ENCODE results near the gene CARNS1. TPM values are rescaled to one million over a fixed set of nuclear protein-coding genes. Genes with fewer than 3 reads are reported as not detected.

The CARNS1 gene
- under 0.01 and 0.19 TPM in 2 replicates for total RNA-seq

DNA sequence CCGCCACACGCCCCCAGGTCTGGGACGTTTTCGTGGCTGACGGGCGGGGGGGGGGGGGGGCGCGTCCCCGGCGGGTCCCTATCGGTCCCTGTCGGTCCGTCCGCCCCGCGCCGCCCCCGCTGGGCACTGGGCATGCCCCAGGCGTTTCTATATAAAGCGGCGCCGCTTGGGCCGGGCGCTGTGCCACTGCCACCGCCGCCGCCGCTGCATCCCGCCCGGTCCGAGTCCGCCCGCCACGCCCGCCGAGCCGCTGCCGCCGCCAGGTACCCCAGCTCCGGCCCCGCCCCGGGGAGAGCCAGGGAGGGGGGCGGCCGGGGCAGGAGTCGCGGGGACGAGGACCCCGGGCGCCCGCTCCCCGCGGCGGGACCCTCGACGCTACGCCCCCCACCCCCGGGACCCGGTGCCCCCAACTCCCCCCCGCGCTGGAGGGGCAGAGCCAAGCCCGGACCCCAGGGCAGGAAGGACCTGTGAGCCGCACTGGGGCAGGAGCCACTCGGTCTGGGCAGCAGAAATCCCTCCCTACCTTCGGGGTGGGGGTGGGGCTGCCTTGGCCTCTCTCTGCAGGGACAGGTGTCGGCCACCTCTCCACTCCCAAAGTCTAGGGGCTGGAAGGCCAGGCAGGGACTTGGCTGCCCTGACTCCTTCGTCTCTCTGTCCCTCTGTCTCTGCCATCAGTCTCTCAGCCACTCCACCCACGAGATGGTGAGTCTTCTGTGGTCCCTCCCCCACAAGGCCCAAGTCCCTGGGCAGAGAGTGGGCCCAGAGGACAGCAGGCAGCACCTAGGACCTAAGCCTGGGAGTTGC, at the start of gene CARNS1:
Gene CARNS1, plus strand, starts transcription at position 178 of the 804 bp plus-strand sequence. Its CDS starts 522 bp downstream, at position 700.

DNA sequence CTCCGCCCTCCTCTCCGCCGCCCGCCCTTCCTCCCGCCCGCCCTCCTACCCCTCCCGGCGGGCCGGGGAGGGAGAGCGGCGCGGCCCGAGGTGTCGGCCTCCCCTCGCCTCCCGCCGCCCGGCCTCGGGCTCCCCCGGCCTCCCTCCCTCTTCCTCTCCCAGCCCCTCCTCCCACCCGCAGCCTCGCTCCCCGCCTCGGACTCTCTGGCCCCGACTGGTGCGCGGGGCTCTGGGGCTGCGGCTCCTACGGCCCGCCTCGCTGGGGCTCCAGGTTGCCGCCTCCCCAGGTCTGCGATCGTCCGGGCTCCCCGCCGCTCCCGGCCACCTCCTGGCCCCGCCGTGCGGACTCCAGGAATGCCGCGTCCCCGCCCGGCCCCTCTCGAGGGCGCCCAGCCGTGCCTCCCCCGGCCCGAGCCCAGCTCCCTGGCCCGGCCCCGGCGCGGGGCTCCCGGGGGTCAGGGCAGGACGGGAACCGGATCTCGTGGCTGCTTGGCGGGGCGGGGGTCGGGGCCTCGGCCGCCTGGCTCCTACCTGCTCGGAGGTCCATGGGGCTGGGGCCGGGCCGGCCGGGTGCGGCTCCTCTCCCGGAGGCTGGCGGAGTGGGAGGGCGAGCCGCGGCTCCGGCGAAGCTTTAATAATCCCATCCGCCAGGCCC, 42.4 kb upstream of the CARNS1 start, which contains the start of gene CLCF1:
Gene CLCF1, minus strand, starts transcription at position 606 of the 655 bp plus-strand sequence. Its CDS starts 59 bp downstream, at position 547.

DNA sequence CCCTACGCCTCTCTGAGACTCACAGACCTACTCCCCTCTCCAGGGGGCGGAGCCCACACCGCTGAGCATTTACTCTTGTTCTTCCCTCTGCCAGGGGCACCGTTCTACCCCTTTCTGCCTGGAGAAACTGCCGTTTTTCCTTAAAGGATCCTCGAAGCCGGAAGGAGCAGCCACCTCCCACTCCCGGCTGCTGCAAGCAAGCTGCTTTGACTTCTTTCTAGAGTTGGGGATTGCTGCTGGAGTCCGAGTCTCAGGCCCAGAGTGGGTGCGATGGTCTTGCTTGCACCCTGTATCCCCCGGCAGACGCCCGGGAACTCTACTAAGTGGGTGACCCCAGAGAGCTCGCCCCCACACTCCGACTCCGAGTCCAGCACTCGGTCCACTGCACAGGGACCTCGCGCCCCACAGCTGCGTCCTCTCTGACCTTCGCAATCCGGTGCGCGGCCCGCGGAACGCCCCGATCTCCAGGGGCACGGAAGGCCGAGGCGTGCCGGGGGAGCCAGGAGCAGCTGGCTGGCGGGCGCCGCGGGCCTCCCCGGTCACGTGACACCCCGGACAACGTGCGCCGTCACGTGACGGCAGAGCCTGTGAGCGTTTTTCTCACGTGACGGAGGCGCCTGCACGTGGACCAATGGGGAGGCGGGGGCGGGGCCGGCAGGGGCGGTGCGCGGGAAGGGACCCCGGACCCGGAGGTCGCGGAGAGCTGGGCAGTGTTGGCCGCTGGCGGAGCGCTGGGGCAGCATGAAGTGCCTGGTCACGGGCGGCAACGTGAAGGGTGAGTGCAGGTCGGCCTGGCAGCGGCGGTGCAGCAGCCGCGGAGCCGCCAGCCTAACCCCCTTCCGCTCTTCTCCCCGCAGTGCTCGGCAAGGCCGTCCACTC, 23.9 kb upstream of the CARNS1 start, which contains the start of gene RAD9A:
Gene RAD9A, plus strand, starts transcription at position 683 of the 879 bp plus-strand sequence. Its CDS starts 59 bp downstream, at position 742.

GRCh38 chr11:67401495-67402191, 13.8 kb upstream of the CARNS1 start, which contains the start of gene PPP1CA:
Gene PPP1CA (minus strand): TSS chr11:67401858. CDS start chr11:67401782, 76 bp downstream.

DNA sequence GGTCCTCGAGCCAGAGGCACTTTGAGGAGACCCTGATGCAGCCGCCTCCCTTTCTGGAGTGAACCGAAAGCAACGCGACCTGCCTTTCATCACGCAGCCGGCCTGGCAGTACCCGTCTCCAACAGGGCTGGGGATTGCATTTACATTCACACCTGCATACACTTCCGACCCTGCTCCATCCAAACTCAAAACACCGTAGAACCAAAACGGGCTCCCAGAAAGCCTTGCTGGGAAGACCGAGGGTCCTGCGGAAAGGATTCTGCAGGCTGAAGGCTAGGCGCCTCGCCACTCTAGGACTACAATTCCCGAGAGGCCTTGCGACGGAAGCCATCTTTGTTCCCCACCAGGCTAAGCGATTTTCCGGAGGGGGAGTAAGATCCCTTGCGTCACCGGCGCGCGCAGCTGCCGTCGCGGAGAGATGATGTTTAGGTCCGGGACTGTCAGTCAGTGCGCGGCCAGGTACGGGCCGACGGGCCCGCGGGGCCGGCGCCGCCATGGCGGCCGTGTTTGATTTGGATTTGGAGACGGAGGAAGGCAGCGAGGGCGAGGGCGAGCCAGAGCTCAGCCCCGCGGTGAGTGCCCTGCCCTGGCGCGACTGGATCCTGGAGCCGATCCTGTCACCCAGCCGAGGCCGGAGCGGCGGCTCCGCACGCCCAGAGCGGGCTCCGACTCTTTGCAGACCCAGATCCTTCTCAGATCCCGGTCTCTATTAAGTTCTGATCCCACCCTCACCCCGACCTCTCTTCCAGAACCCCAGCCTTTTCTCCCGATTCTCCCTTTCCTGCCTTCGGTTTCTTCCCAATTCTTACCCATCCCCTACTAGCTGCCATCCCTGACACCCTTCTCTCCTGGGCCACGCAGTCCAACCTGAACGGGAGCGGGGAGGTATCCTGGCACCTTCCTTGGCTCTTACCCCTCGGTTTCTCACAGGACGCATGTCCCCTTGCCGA, 12.8 kb downstream of the CARNS1 start, which contains the start of gene RPS6KB2:
Gene RPS6KB2, plus strand, starts transcription at position 443 of the 950 bp plus-strand sequence. Its CDS starts 52 bp downstream, at position 495.

GRCh38 chr11:67437082-67437808, 21.8 kb downstream of the CARNS1 start, which contains the start of gene PTPRCAP:
Gene PTPRCAP (minus strand): TSS chr11:67437682. CDS start chr11:67437619, 63 bp downstream.

DNA sequence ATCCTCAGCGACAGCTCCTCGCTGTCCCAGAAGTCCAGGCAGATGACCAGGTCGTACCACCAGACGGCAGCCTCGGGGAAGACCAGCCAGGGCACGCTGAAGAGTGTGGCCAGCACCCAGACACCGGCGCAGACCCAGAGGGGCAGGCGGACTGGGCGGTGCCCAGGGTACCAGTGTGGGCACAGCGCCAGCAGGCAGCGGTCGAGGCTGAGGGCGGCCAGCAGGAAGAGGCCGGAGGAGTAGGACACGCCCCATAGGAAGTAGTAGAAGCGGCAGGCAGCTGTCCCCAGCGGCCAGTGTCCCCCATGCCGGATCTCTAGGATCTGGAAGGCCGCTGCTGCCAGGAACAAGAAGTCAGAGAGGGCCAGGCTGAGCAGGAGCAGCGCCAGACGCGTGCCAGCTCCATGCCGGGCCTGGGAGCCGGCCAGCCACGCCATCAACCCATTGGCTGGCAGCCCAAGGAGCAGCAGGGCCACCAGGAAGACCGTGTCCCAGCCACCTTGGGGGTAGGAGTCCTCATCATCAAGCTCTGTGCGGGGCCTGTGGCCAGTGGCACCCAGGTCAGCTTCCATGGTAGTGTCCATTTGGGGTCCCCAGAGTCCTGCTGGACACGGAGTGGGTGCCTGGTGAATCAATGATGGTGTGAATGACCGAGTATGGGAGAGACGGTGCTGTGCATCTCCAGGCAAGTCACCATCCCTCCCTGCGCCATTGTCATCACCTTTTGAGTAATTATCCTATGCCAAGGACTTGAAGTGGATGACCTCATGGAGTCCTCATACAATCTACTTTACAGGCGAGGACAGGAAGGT, 36.9 kb downstream of the CARNS1 start, which contains the start of gene GPR152:
Gene GPR152, minus strand, starts transcription at position 589 of the 812 bp plus-strand sequence. Its CDS starts 5 bp downstream, at position 584.

GRCh38 chr11:67455054-67455453, 39.6 kb downstream of the CARNS1 start, which contains the start of gene CABP4:
Gene CABP4 (plus strand): TSS chr11:67455354. CDS start chr11:67455424, 70 bp downstream.

GRCh38 chr11:67468759-67469507, 53.5 kb downstream of the CARNS1 start, which contains the start of gene TMEM134:
Gene TMEM134 (minus strand): TSS chr11:67469251. CDS start chr11:67469192, 59 bp downstream.

Other genes starting within 250 kb of the CARNS1 start
- 46.2 and 48.2 TPM in 2 replicates for gene GRK2, start 149.2 kb upstream of the CARNS1 start, total RNA-seq
- gene ANKRD13D, start 126.4 kb upstream of the CARNS1 start, total RNA-seq = 36.8 and 36.9 TPM in 2 replicates
- gene SSH3, start 112.1 kb upstream of the CARNS1 start, total RNA-seq = 10.0 and 14.1 TPM in 2 replicates
- gene POLD4, start 62.1 kb upstream of the CARNS1 start, total RNA-seq = 25.3 and 26.1 TPM in 2 replicates
- gene CLCF1, start 42.1 kb upstream of the CARNS1 start, total RNA-seq = 1.9 and 2.7 TPM in 2 replicates
- gene RAD9A, start 23.7 kb upstream of the CARNS1 start, total RNA-seq = 2.6 and 6.7 TPM in 2 replicates
- 195 and 241 TPM in 2 replicates for gene PPP1CA, start 13.8 kb upstream of the CARNS1 start, total RNA-seq
- under 0.01 and 0.16 TPM in 2 replicates for gene TBC1D10C, start 11.6 kb upstream of the CARNS1 start, total RNA-seq
- 27.4 and 29.8 TPM in 2 replicates for gene RPS6KB2, start 12.8 kb downstream of the CARNS1 start, total RNA-seq
- 0.49 and 1.1 TPM in 2 replicates for gene PTPRCAP, start 22.0 kb downstream of the CARNS1 start, total RNA-seq
- 168 and 215 TPM in 2 replicates for gene CORO1B, start 27.8 kb downstream of the CARNS1 start, total RNA-seq
- gene GPR152, start 37.1 kb downstream of the CARNS1 start, total RNA-seq = not detected in 2 replicates
- gene CABP4, start 39.7 kb downstream of the CARNS1 start, total RNA-seq = 2.9 and 3.1 TPM in 2 replicates
- gene TMEM134, start 53.6 kb downstream of the CARNS1 start, total RNA-seq = 18.5 and 42.5 TPM in 2 replicates
- 96.8 and 108 TPM in 2 replicates for gene AIP, start 67.3 kb downstream of the CARNS1 start, total RNA-seq
- 5.0 and 8.2 TPM in 2 replicates for gene PITPNM1, start 89.7 kb downstream of the CARNS1 start, total RNA-seq
- 19.2 and 22.7 TPM in 2 replicates for gene CDK2AP2, start 92.5 kb downstream of the CARNS1 start, total RNA-seq
- gene CABP2, start 107.8 kb downstream of the CARNS1 start, total RNA-seq = not detected in 2 replicates
- gene GSTP1, start 168.1 kb downstream of the CARNS1 start, total RNA-seq = 693 and 847 TPM in 2 replicates
- gene NDUFV1, start 191.3 kb downstream of the CARNS1 start, total RNA-seq = 170 and 189 TPM in 2 replicates
- gene NUDT8, start 214.3 kb downstream of the CARNS1 start, total RNA-seq = 2.8 and 12.0 TPM in 2 replicates
- gene TBX10, start 224.1 kb downstream of the CARNS1 start, total RNA-seq = not detected in 2 replicates
- gene ACY3, start 235.1 kb downstream of the CARNS1 start, total RNA-seq = not detected in 2 replicates